Vagina (tissue), 2 donors: ENCODE results near the gene NEURL3. TPM values are rescaled to one million over a fixed set of nuclear protein-coding genes. Genes with fewer than 3 reads are reported as not detected.

Source experiments
- DNase-seq, 2 donors: peaks; one replicate each; pipeline ENCODE4 v3.0.0-alpha.2; 2017; ENCODE audit errors: extremely low spot score in 2 of 2
- H3K27ac ChIP-seq: fragments of 200-600 bp; sonication (generic); one replicate; pipeline ENCODE4 v1.5.1; 2019
- H3K27me3 ChIP-seq: fragments of 200-600 bp; sonication (generic); one replicate; pipeline ENCODE4 v1.5.1; 2019
- H3K36me3 ChIP-seq, 2 donors: fragments of 200-600 bp; sonication (generic); one replicate each; pipeline ENCODE4 v1.5.1; 2017 to 2019
- H3K4me1 ChIP-seq: fragments of 200-600 bp; sonication (generic); one replicate; pipeline ENCODE4 v1.5.1; 2019
- H3K4me3 ChIP-seq, 2 donors: fragments of 200-600 bp; sonication (generic); 1 replicate in 1 of 2; 2 replicates in 1 of 2; pipeline ENCODE4 v1.5.1; 2016 to 2019
- H3K9me3 ChIP-seq: fragments of 200-600 bp; sonication (generic); one replicate; pipeline ENCODE4 v1.5.1; 2019
- POLR2A ChIP-seq, 2 donors: fragments of 450-650 bp; IDR thresholded peaks; one replicate each; pipeline ENCODE4 v1.6.1; 2017; ENCODE audit warnings: antibody characterized with exemption in 2 of 2, mild to moderate bottlenecking in 2 of 2, moderate library complexity in 2 of 2
- POLR2AphosphoS5 ChIP-seq, 2 donors: sonication (generic); formaldehyde crosslinking; IDR thresholded peaks; one replicate each; pipeline ENCODE4 v1.9.0; 2017; ENCODE audit warnings: antibody characterized with exemption in 2 of 2, mild to moderate bottlenecking in 2 of 2, low read depth in 1 of 2; ENCODE audit not compliant: insufficient read depth in 1 of 2
- intact Hi-C: fragments of 100-400 bp; cut with DNase I; formaldehyde crosslinking; loops from one replicate; pipeline ENCODE4 v1.15.1; 2023
- total RNA-seq: library from RNA; depleted of rRNA; stranded (reverse); fragments of >200 nt; gene quantifications from one replicate; pipeline ENCODE4 v1.2.3, GENCODE V29; 2016
- TF ChIP-seq, protein P1 (sequence below), 3 experiments: fragments of 450-650 bp in 2 of 3; fragments of 200-600 bp in 1 of 3; sonication (generic) in 1 of 3; IDR thresholded peaks; one replicate each; pipeline ENCODE4 v1.5.1; 2017 to 2019; ENCODE audit warnings: antibody characterized with exemption in 3 of 3, mild to moderate bottlenecking in 2 of 3, moderate library complexity in 2 of 3

NEURL3 gene
- total RNA-seq, 1 donor from 2014 or later = 2.5 TPM

DNA sequence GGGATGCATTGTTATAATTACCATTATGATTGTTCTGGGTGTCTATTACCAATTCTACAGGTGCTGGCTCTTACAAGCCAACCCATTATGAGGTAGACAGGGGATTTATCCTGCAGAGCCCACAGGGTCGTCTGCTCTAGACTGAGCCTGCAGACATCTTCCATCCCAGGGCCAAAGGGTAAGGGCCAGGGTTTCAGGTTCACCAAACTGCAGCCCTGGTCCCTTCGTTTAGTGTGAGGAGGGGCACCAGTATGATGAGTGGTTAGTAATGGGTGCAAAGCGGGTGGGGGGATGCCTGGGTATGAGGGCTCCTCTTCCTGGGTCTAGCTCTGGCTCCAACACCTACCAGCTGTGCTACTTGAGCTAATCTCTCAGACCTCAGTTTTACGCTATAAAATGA lies 30.2 kb upstream of the NEURL3 start:
- Histone ChIP-seq H3K4me3 (no peak overlapping the region), H3K27ac (peak overlapping the region; percentile 98), H3K9me3 (no peaks in the 10 kb centered on the region), H3K27me3 (no peaks in the 10 kb centered on the region), H3K36me3 (no peaks in the 10 kb centered on the region), H3K4me1 (peaks cover 90% of the 10 kb centered on the region)
- intact Hi-C loops = loop anchor here (5.0 to 10.0 kb wide), 2 partner anchors 99 to 227 kb away; partner anchors contain the start of genes CNNM4 and KANSL3
- TF ChIP-seq POLR2AphosphoS5 (IDR thresholded peaks at IDR 0.05; ENCODE audit: insufficient read depth in 1 of 2, low read depth in 1 of 2) (no peak), POLR2A (IDR thresholded peaks at IDR 0.05) (no peak)
- TF ChIP-seq, protein P1, sequence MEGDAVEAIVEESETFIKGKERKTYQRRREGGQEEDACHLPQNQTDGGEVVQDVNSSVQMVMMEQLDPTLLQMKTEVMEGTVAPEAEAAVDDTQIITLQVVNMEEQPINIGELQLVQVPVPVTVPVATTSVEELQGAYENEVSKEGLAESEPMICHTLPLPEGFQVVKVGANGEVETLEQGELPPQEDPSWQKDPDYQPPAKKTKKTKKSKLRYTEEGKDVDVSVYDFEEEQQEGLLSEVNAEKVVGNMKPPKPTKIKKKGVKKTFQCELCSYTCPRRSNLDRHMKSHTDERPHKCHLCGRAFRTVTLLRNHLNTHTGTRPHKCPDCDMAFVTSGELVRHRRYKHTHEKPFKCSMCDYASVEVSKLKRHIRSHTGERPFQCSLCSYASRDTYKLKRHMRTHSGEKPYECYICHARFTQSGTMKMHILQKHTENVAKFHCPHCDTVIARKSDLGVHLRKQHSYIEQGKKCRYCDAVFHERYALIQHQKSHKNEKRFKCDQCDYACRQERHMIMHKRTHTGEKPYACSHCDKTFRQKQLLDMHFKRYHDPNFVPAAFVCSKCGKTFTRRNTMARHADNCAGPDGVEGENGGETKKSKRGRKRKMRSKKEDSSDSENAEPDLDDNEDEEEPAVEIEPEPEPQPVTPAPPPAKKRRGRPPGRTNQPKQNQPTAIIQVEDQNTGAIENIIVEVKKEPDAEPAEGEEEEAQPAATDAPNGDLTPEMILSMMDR (IDR thresholded peaks at IDR 0.05) = no peak
- DNase-seq = no peak

DNA sequence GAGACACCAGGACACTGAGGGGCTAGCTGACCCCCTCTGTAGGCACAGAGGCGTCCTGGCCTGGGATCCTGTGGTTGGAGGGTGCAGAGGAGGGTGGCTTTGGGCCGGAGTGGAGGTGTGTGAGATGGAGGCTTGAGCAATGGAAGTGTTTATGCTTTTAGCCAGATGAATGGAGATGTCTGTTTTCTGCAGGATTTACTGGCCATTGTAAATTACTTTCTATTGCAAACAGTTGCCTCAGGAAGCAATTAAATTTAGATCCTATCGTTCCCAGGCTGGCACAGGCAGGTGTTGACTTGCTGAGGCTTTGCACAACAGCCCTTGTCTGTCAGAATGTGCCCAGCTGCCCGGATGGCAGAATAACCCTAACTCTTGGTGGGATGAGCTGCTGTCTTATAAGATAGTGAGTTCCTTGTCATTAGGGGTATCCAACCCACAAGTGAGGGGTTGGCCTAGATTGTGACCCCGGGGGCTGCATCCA lies 29.6 kb upstream of the NEURL3 start:
- peak overlapping the region; percentile 98 for H3K27ac ChIP-seq
- H3K4me1 ChIP-seq = peaks cover 90% of the 10 kb centered on the region
- intact Hi-C loops = loop anchor here (5.0 to 10.0 kb wide), 2 partner anchors 100 to 228 kb away; partner anchors contain the start of genes CNNM4 and KANSL3
- peak in 1 of 2 donors; percentile 54 for TF ChIP-seq POLR2AphosphoS5 (IDR thresholded peaks at IDR 0.05; ENCODE audit: insufficient read depth in 1 of 2, low read depth in 1 of 2)
- TF ChIP-seq, protein P1 (IDR thresholded peaks at IDR 0.05) = no peak
- H3K9me3 ChIP-seq = no peaks in the 10 kb centered on the region
- no peak overlapping the region for H3K4me3 ChIP-seq
- H3K36me3 ChIP-seq = no peaks in the 10 kb centered on the region
- H3K27me3 ChIP-seq = no peaks in the 10 kb centered on the region
- no peak for DNase-seq

GRCh38 chr2:96534141-96534540 lies 29.0 kb upstream of the NEURL3 start:
- TF ChIP-seq POLR2A (IDR thresholded peaks at IDR 0.05) (no peak), POLR2AphosphoS5 (IDR thresholded peaks at IDR 0.05; ENCODE audit: insufficient read depth in 1 of 2, low read depth in 1 of 2) (no peak)
- TF ChIP-seq, protein P1 (IDR thresholded peaks at IDR 0.05) = no peak
- H3K27me3 ChIP-seq = no peaks in the 10 kb centered on the region
- DNase-seq = no peak
- H3K4me3 ChIP-seq = no peak overlapping the region
- H3K4me1 ChIP-seq = peaks cover 90% of the 10 kb centered on the region
- H3K27ac ChIP-seq = peak overlapping the region; percentile 98
- H3K9me3 ChIP-seq = no peaks in the 10 kb centered on the region
- no peaks in the 10 kb centered on the region for H3K36me3 ChIP-seq
- intact Hi-C loops = loop anchor here (10.0 kb wide), 1 partner anchor 101 kb away; the partner anchor contains the start of gene KANSL3

DNA sequence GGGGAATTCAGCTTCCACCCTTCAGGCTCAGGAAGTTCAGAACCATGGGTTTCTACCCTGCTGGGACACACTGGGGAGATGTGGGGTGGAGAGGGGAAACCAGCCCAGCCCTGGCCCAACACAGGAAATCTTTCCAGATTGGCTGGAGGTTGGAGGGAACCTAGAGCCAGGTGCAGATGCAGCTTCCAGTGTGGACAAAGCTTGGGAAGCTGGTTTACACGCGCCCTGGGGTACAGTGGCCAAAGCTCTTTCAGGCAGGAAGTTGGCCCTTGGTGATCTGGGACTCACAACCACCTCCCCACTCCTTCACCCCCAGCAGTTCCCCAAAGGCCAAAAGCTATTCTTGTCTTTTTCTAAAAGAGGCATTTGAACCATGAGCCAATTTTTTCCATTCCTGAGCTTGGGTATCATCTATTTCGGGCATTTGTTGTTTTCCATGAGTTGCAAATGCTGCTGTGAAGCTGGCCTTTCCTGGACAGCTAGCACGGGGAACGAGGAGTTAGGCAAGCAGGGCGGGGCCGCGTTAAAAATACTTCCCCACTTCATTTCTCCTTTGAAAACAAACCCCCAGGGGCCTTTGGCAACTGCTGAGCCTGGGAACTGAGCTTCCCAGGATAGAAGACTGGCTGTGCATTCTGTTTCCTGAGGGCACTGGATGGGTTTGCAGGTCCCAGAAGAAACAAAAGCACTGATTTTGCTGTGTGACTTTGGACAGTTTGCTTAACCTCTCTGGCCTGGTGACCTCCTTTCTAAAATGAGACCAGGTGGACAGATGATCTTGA lies 28.3 kb upstream of the NEURL3 start:
- Histone ChIP-seq H3K4me1 (peaks cover 90% of the 10 kb centered on the region), H3K9me3 (no peaks in the 10 kb centered on the region), H3K27ac (peak overlapping the region; percentile 98), H3K4me3 (no peak overlapping the region), H3K36me3 (no peaks in the 10 kb centered on the region), H3K27me3 (no peaks in the 10 kb centered on the region)
- TF ChIP-seq, protein P1 (IDR thresholded peaks at IDR 0.05) = no peak
- TF ChIP-seq POLR2A (IDR thresholded peaks at IDR 0.05) (no peak), POLR2AphosphoS5 (IDR thresholded peaks at IDR 0.05; ENCODE audit: insufficient read depth in 1 of 2, low read depth in 1 of 2) (peak; percentile 52 to 98)
- DNase-seq = no peak
- intact Hi-C loops = loop anchor here (10.0 kb wide), 1 partner anchor 101 kb away; the partner anchor contains the start of gene KANSL3
